ENCODE measurements around the gene FAM171A1.

GRCh38 chr10:15180736-15181135 lies 190.4 kb downstream of the FAM171A1 start:
- no peak for TF ChIP-seq CTCF (IDR thresholded peaks at IDR 0.05; ENCODE audit: low read depth, low read length)
- no peak for TF ChIP-seq EZH2phosphoT487 (IDR thresholded peaks at IDR 0.05; ENCODE audit: low read depth)

All from OCI-LY3 (cell line).